B cell (primary cell): ENCODE results near the gene NFYC. TPM values are rescaled to one million over a fixed set of nuclear protein-coding genes. Genes with fewer than 3 reads are reported as not detected.

ENCODE experiments used
- ATAC-seq: fragments of 200-7000 bp; cut with Tn5 transposase; one replicate; pipeline ENCODE4 v1.10.0; 2021; ENCODE audit warnings: low read depth, mild to moderate bottlenecking, moderate number of reproducible peaks, moderate library complexity
- CTCF ChIA-PET: fragments of 350-600 bp; sonication (Branson Sonifier 250); formaldehyde crosslinking; loops from one replicate; lab custom pipeline; 2021; ENCODE audit warnings: antibody characterized with exemption, inconsistent platforms; lab: Charles Lee
- POLR2A ChIA-PET: fragments of 350-600 bp; sonication (Branson Sonifier 250); formaldehyde crosslinking; loops from one replicate; lab custom pipeline; 2021; ENCODE audit warnings: antibody characterized with exemption; lab: Charles Lee
- DNase-seq: peaks from one replicate; pipeline ENCODE4 v3.0.0; 2013
- H2AFZ ChIP-seq: 2 replicates; pipeline ENCODE4 v1.6.1; 2012; ENCODE audit warnings: mild to moderate bottlenecking, low read depth, low read length; ENCODE audit not compliant: insufficient read depth, poor library complexity, severe bottlenecking
- H3K27ac ChIP-seq, 2 donors: 1 replicate in 1 of 2; 2 replicates in 1 of 2; pipeline ENCODE4 v1.5.1; 2012 to 2013; ENCODE audit warnings: low read length in 2 of 2, mild to moderate bottlenecking in 2 of 2, moderate library complexity in 1 of 2
- H3K27me3 ChIP-seq, 4 experiments: fragments of 200-600 bp in 1 of 4; sonication (generic) in 1 of 4; replicated peaks in 1 of 4; 1 replicate in 2 of 4; 2 replicates in 2 of 4; pipeline versions ENCODE4 v1.6.1 to v1.7.0; 2013 to 2016; ENCODE audit warnings: low read length in 3 of 4, mild to moderate bottlenecking in 2 of 4, mixed read lengths in 1 of 4, moderate library complexity in 1 of 4; ENCODE audit not compliant: insufficient read depth in 4 of 4, control insufficient read depth in 3 of 4; ENCODE audit errors: control extremely low read depth in 1 of 4
- H3K36me3 ChIP-seq, 2 experiments: replicated peaks in 1 of 2; 1 replicate in 1 of 2; 2 replicates in 1 of 2; pipeline versions ENCODE4 v1.6.1 to v1.7.1; 2013; ENCODE audit warnings: low read length in 1 of 2; ENCODE audit not compliant: insufficient read depth in 2 of 2, control insufficient read depth in 1 of 2; ENCODE audit errors: control extremely low read depth in 1 of 2, extremely low read depth in 1 of 2
- H3K4me1 ChIP-seq, 2 donors: fragments of 200-600 bp in 1 of 2; sonication (generic) in 1 of 2; 1 replicate in 1 of 2; 2 replicates in 1 of 2; pipeline versions ENCODE4 v1.5.1 to v1.6.1; 2013 to 2017; ENCODE audit warnings: low read length in 2 of 2; ENCODE audit not compliant: control insufficient read depth in 2 of 2, insufficient read depth in 2 of 2
- H3K4me2 ChIP-seq: replicated peaks from 2 replicates; pipeline ENCODE3; 2012; ENCODE audit warnings: mild to moderate bottlenecking, low read depth, low read length; ENCODE audit not compliant: poor library complexity, severe bottlenecking
- H3K4me3 ChIP-seq, 5 experiments: fragments of 200-600 bp in 1 of 5; sonication (generic) in 1 of 5; 1 replicate in 3 of 5; 2 replicates in 2 of 5; pipeline versions ENCODE4 v1.5.1 to v1.7.0; 2011 to 2016; ENCODE audit warnings: low read length in 4 of 5, mild to moderate bottlenecking in 4 of 5, low read depth in 2 of 5, control low read depth in 1 of 5, moderate library complexity in 1 of 5; ENCODE audit not compliant: insufficient read depth in 1 of 5; ENCODE audit errors: control extremely low read depth in 1 of 5, extremely low read depth in 1 of 5
- H3K79me2 ChIP-seq: fragments of 200-600 bp; sonication (generic); one replicate; pipeline ENCODE4 v1.6.0; 2016; ENCODE audit warnings: low read length; ENCODE audit not compliant: control insufficient read depth, insufficient read depth
- H3K9ac ChIP-seq: fragments of 200-600 bp; sonication (generic); 2 replicates; pipeline ENCODE4 v1.6.1; 2017; ENCODE audit warnings: mild to moderate bottlenecking, low read length, moderate library complexity
- H3K9me3 ChIP-seq, 3 donors: one replicate each; pipeline versions ENCODE4 v1.6.1 to v1.7.1; 2013; ENCODE audit warnings: low read length in 2 of 3; ENCODE audit not compliant: control insufficient read depth in 2 of 3, insufficient read depth in 1 of 3; ENCODE audit errors: control extremely low read depth in 1 of 3
- H4K20me1 ChIP-seq: 2 replicates; pipeline ENCODE4 v1.6.0; 2012; ENCODE audit warnings: mild to moderate bottlenecking, low read length; ENCODE audit not compliant: insufficient read depth, control insufficient read depth, poor library complexity, severe bottlenecking
- H3K27ac Mint-ChIP-seq: one replicate; pipeline ENCODE4 v1.8.0; 2021; ENCODE audit warnings: mixed read lengths
- H3K27me3 Mint-ChIP-seq: one replicate; pipeline ENCODE4 v1.8.0; 2021; ENCODE audit warnings: mixed read lengths
- H3K4me1 Mint-ChIP-seq: one replicate; pipeline ENCODE4 v1.8.0; 2021; ENCODE audit warnings: mixed read lengths
- H3K4me3 Mint-ChIP-seq: one replicate; pipeline ENCODE4 v1.8.0; 2021; ENCODE audit warnings: mixed read lengths
- H3K9me3 Mint-ChIP-seq: one replicate; pipeline ENCODE4 v1.8.0; 2022; ENCODE audit warnings: mixed read lengths; ENCODE audit not compliant: insufficient read depth
- EZH2 ChIP-seq: IDR thresholded peaks from 2 replicates; pipeline ENCODE4 v1.6.1; 2012; ENCODE audit warnings: borderline replicate concordance, low read depth, mild to moderate bottlenecking, moderate library complexity, low read length; ENCODE audit not compliant: insufficient read depth, poor library complexity, severe bottlenecking
- WGBS: methylation state at CpG from one replicate; pipeline ENCODE4 v1.1.5; 2013; ENCODE audit warnings: missing lambda C conversion rate; ENCODE audit not compliant: insufficient coverage; 5-methylcytosine and 5-hydroxymethylcytosine counted together
- intact Hi-C: fragments of 100-400 bp; cut with micrococcal nuclease; formaldehyde crosslinking; loops from one replicate; pipeline ENCODE4 v1.10.0; 2022
- polyA plus RNA-seq: library from polyadenylated mRNA; depleted of rRNA; stranded (reverse); fragments of >200 nt; gene quantifications from 2 replicates; pipeline ENCODE4 v1.2.3, GENCODE V29; 2012
- total RNA-seq, 2 donors: library from RNA; stranded (reverse); fragments of 120-200 nt in 1 of 2; gene quantifications; 1 replicate in 1 of 2; 2 replicates in 1 of 2; pipeline versions ENCODE4 v1.2.3 to v1.2.4, GENCODE V29; 2013 to 2022
- TF ChIP-seq, protein P1 (sequence below): fragments of 200-600 bp; IDR thresholded peaks from one replicate; pipeline ENCODE4 v1.8.0; 2022; ENCODE audit warnings: antibody characterized with exemption, mild to moderate bottlenecking

NFYC gene
- total and polyA plus RNA-seq, 2 donors (not counting 1 experiment from before 2014, with no cell fraction given), result 88.7 to 123 TPM

DNA sequence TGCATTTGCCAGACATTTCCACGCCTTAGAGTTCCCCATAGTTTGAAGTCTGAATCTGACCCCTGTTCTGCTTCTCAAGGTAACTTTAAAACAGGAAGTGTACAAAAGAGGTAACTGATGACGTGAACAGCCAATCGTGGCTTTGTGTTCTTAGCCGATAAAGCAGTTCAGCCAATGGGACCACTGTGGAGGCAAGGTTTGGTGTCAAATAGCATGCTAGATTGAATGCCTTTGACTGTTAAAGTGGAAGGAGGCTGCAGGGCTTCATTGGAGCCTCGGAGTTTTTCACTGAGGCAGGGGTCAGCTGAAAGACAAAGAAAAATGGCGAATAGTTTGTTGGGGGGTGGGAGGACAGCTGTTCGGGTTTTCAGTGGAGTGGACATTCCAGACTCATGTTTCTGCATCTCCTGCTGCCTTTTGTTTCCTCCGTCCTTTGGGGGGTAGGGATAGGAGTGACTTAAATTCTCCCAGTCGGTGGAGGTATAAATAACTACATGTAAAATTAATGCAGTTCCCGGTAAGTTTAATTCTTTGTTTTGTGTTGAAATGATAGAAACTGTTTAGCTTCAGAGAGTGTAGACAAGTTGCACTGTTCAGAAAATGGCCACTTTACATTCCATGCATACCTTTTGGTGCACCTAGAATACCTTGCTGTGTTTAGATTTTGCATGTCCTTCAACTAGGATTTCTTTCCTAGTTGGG lies 17.7 kb downstream of the NFYC start:
- ATAC-seq, result peak; percentile 90
- POLR2A ChIA-PET, result interaction anchor here (0.5 to 1.7 kb wide), 3 partner anchors 11 to 18 kb away, joined by 3 to 9 read pairs (median 3); partner anchors contain the start of gene NFYC
- 5% methylated on average over 7 of the region's 10 CpGs for WGBS

More for the DNA sequence above, 17.7 kb downstream of the NFYC start:
- Histone ChIP-seq H4K20me1 (no peaks in the 10 kb centered on the region), H3K4me3 (peak overlapping the region; percentile 55 to 88 (median 76)), H3K9ac (peak overlapping the region; percentile 75), H3K4me1 (peaks cover 58 to 64% of the 10 kb centered on the region in 2 donors), H3K9me3 (no peaks in the 10 kb centered on the region), H2AFZ (peak overlapping the region; percentile 67), H3K27me3 (no peaks in the 10 kb centered on the region), H3K4me2 (peak overlapping the region; percentile 79), H3K79me2 (peaks cover 96% of the 10 kb centered on the region), H3K27ac (peak overlapping the region; percentile 87 to 94), H3K36me3 (peaks cover 0 to 4% of the 10 kb centered on the region in 2 experiments)
- Mint-ChIP-seq H3K4me3 (peak overlapping the region; percentile 96), H3K9me3 (no peaks in the 10 kb centered on the region), H3K4me1 (peaks cover 74% of the 10 kb centered on the region), H3K27ac (peak overlapping the region; percentile 96), H3K27me3 (no peaks in the 10 kb centered on the region)
- intact Hi-C loops, result loop anchor here (1.0 to 5.0 kb wide), 3 partner anchors 10 to 667 kb away; partner anchors contain the start of gene CAP1
- CTCF ChIA-PET, result interaction anchor here (0.6 to 2.8 kb wide), 6 partner anchors 10 to 195 kb away, joined by 3 to 9 read pairs (median 4); partner anchors contain the start of gene NFYC
- peak; percentile 92 for DNase-seq
- TF ChIP-seq, protein P1, sequence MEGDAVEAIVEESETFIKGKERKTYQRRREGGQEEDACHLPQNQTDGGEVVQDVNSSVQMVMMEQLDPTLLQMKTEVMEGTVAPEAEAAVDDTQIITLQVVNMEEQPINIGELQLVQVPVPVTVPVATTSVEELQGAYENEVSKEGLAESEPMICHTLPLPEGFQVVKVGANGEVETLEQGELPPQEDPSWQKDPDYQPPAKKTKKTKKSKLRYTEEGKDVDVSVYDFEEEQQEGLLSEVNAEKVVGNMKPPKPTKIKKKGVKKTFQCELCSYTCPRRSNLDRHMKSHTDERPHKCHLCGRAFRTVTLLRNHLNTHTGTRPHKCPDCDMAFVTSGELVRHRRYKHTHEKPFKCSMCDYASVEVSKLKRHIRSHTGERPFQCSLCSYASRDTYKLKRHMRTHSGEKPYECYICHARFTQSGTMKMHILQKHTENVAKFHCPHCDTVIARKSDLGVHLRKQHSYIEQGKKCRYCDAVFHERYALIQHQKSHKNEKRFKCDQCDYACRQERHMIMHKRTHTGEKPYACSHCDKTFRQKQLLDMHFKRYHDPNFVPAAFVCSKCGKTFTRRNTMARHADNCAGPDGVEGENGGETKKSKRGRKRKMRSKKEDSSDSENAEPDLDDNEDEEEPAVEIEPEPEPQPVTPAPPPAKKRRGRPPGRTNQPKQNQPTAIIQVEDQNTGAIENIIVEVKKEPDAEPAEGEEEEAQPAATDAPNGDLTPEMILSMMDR, result no peak
- TF ChIP-seq EZH2, result no peak
